ENCODE data around the gene ZNF689.

Gene ZNF689

GRCh38 chr16:30558789-30559377 is 51.3 kb downstream of the ZNF689 start:
- in situ Hi-C loops (cut with MboI; ENCODE audit: low pct_unique_long_range_greater_than_20kb, low sequenced_read_pairs, unreplicated experiment), result no loop called here
- no peak for DNase-seq (ENCODE audit: low spot score)
- TF ChIP-seq CTCF (IDR thresholded peaks at IDR 0.05; ENCODE audit: extremely low read depth, insufficient read depth, missing control alignments), result no peak

- peak; percentile 96 for DNase-seq (ENCODE audit: low spot score)
- TF ChIP-seq CTCF (IDR thresholded peaks at IDR 0.05; ENCODE audit: extremely low read depth, insufficient read depth, missing control alignments), result no peak
- in situ Hi-C loops (cut with MboI; ENCODE audit: low pct_unique_long_range_greater_than_20kb, low sequenced_read_pairs, unreplicated experiment), result no loop called here
These were observed 52.0 kb downstream of the ZNF689 start, which contains the start of gene ZNF764 for GRCh38 chr16:30557957-30558788. Gene ZNF764, minus strand, starts transcription at chr16:30558374. Its CDS starts 192 bp downstream, at chr16:30558182.

- in situ Hi-C loops (cut with MboI; ENCODE audit: low pct_unique_long_range_greater_than_20kb, low sequenced_read_pairs, unreplicated experiment), result no loop called here
- DNase-seq (ENCODE audit: low spot score), result no peak
- no peak for TF ChIP-seq CTCF (IDR thresholded peaks at IDR 0.05; ENCODE audit: extremely low read depth, insufficient read depth, missing control alignments)
These were observed 52.6 kb downstream of the ZNF689 start for GRCh38 chr16:30557707-30557956.

- TF ChIP-seq CTCF (IDR thresholded peaks at IDR 0.05; ENCODE audit: extremely low read depth, insufficient read depth, missing control alignments), result no peak
- DNase-seq (ENCODE audit: low spot score), result no peak
- in situ Hi-C loops (cut with MboI; ENCODE audit: low pct_unique_long_range_greater_than_20kb, low sequenced_read_pairs, unreplicated experiment), result no loop called here
These were observed 54.1 kb downstream of the ZNF689 start for GRCh38 chr16:30556125-30556473.

GRCh38 chr16:30555315-30556124 is 54.7 kb downstream of the ZNF689 start:
- TF ChIP-seq CTCF (IDR thresholded peaks at IDR 0.05; ENCODE audit: extremely low read depth, insufficient read depth, missing control alignments), result no peak
- no peak for DNase-seq (ENCODE audit: low spot score)
- in situ Hi-C loops (cut with MboI; ENCODE audit: low pct_unique_long_range_greater_than_20kb, low sequenced_read_pairs, unreplicated experiment), result no loop called here

- DNase-seq (ENCODE audit: low spot score), result no peak
- TF ChIP-seq CTCF (IDR thresholded peaks at IDR 0.05; ENCODE audit: extremely low read depth, insufficient read depth, missing control alignments), result no peak
- in situ Hi-C loops (cut with MboI; ENCODE audit: low pct_unique_long_range_greater_than_20kb, low sequenced_read_pairs, unreplicated experiment), result no loop called here
These were observed 55.5 kb downstream of the ZNF689 start for GRCh38 chr16:30554557-30555314.
